Neural progenitor cell (in vitro differentiated cells): ENCODE data around the gene UACA. TPM values are rescaled to one million over a fixed set of nuclear protein-coding genes. Genes with fewer than 3 reads are reported as not detected.

Experiments used
- DNase-seq: peaks from one replicate; pipeline ENCODE4 v3.0.0-alpha.2; 2016; ENCODE audit warnings: low spot score
- H2AFZ ChIP-seq: fragments of 200-600 bp; sonication (generic); replicated peaks from 2 replicates; pipeline ENCODE4 v1.6.1; 2016; ENCODE audit warnings: antibody characterized with exemption
- H3F3A ChIP-seq: fragments of 200-600 bp; sonication (generic); 2 replicates; pipeline ENCODE4 v1.6.1; 2016; ENCODE audit warnings: antibody characterized with exemption, low read depth
- H3K27ac ChIP-seq: fragments of 200-600 bp; sonication (generic); 2 replicates; pipeline ENCODE4 v1.5.1; 2016; ENCODE audit warnings: mild to moderate bottlenecking
- H3K27me3 ChIP-seq: fragments of 200-600 bp; sonication (generic); 2 replicates; pipeline ENCODE4 v1.6.1; 2016; ENCODE audit warnings: mild to moderate bottlenecking, moderate library complexity
- H3K36me3 ChIP-seq: fragments of 200-600 bp; sonication (generic); 2 replicates; pipeline ENCODE4 v1.5.1; 2016
- H3K4me1 ChIP-seq: fragments of 200-600 bp; sonication (generic); 2 replicates; pipeline ENCODE4 v1.6.1; 2016; ENCODE audit warnings: mixed run types
- H3K4me2 ChIP-seq: fragments of 200-600 bp; sonication (generic); 2 replicates; pipeline ENCODE4 v1.6.1; 2016
- H3K4me3 ChIP-seq: fragments of 200-600 bp; sonication (generic); 2 replicates; pipeline ENCODE4 v1.5.1; 2016
- H3K79me2 ChIP-seq: fragments of 200-600 bp; sonication (generic); 2 replicates; pipeline ENCODE4 v1.6.1; 2016; ENCODE audit warnings: low read depth
- H3K9ac ChIP-seq: fragments of 200-600 bp; sonication (generic); 2 replicates; pipeline ENCODE4 v1.6.1; 2016
- H3K9me3 ChIP-seq: fragments of 200-600 bp; sonication (generic); 2 replicates; pipeline ENCODE4 v1.5.1; 2016; ENCODE audit warnings: low read depth
- H4K20me1 ChIP-seq: fragments of 200-600 bp; sonication (generic); 2 replicates; pipeline ENCODE4 v1.6.1; 2016; ENCODE audit warnings: low read depth
- H3K27ac Mint-ChIP-seq: 3 replicates; pipeline ENCODE4 v1.8.0; 2021; ENCODE audit warnings: mixed read lengths
- H3K27me3 Mint-ChIP-seq: 2 replicates; pipeline ENCODE4 v1.8.0; 2022; ENCODE audit warnings: low read depth, mild to moderate bottlenecking, inconsistent platforms, moderate library complexity, mixed read lengths; ENCODE audit not compliant: insufficient read depth
- H3K36me3 Mint-ChIP-seq: 3 replicates; pipeline ENCODE4 v1.8.0; 2021; ENCODE audit warnings: mixed read lengths
- H3K4me1 Mint-ChIP-seq: 3 replicates; pipeline ENCODE4 v1.8.0; 2021; ENCODE audit warnings: mixed read lengths
- H3K4me3 Mint-ChIP-seq: 3 replicates; pipeline ENCODE4 v1.8.0; 2021; ENCODE audit warnings: mild to moderate bottlenecking, moderate library complexity, mixed read lengths
- H3K9me3 Mint-ChIP-seq: 3 replicates; pipeline ENCODE4 v1.8.0; 2020; ENCODE audit warnings: mixed read lengths
- EZH2 ChIP-seq: fragments of 200-600 bp; sonication (generic); IDR thresholded peaks from 2 replicates; pipeline ENCODE4 v1.6.1; 2017; ENCODE audit warnings: antibody characterized with exemption, mild to moderate bottlenecking, moderate library complexity
- EZH2phosphoT487 ChIP-seq: fragments of 200-600 bp; sonication (generic); IDR thresholded peaks from 2 replicates; pipeline ENCODE4 v1.6.1; 2017; ENCODE audit warnings: antibody characterized with exemption
- total RNA-seq: library from RNA; depleted of rRNA; stranded (reverse); fragments of >200 nt; gene quantifications from 2 replicates; pipeline ENCODE4 v1.2.3, GENCODE V29; 2015; ENCODE audit warnings: low replicate concordance
- TF ChIP-seq, protein P1 (sequence below): fragments of 200-600 bp; sonication (generic); IDR thresholded peaks from 2 replicates; pipeline ENCODE4 v1.5.1; 2017; ENCODE audit warnings: antibody characterized with exemption, mild to moderate bottlenecking

The UACA gene
- total RNA-seq, 1 donor from 2014 or later, result 70.0 TPM

DNA sequence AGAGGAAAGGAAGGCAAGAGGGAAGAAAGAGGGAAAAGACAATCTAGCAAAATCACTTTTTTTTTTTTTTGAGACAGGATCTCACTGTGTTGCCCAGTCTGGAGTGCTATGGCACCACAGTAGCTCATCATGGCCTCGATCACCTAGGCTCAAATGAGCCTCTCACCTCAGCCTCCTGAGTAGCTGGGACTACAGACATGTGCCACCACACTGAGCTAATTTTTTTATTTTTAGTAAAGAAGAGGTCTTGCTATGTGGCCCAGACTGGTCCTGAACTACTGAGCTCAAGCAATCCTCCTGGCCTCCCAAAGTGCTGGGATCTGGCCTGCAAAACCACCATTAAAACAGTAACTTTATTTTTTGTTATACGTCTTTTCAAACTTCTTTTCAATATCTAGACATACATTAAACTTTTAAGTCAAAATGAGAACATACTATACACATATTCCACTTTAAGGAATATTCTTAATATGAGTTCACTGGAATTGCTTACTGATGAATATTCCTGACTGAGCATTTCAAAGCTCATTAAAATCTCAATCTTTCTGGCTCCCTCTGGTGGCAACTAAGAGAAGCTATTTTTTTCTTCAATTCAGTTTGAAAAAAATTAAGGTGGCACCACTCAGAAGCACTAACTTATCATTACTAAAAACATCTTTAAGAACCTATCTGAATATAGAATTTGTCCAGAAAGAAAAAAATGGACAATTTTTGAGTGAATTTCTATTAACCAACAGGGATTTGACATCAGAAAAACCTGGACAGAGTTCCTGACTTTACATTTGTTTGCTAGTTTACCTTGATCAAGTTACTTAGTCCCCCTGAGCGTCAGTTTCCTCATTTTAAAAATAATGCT lies 40.9 kb downstream of the UACA start:
- Histone ChIP-seq H3K27me3 (no peaks in the 10 kb centered on the region), H3K4me2 (no peak overlapping the region), H3K36me3 (no peaks in the 10 kb centered on the region), H3K9me3 (no peaks in the 10 kb centered on the region), H3K4me3 (no peak overlapping the region), H3K27ac (no peak overlapping the region), H3K9ac (no peak overlapping the region), H3F3A (no peaks in the 10 kb centered on the region), H3K79me2 (peaks cover 20% of the 10 kb centered on the region), H2AFZ (no peak overlapping the region), H4K20me1 (no peaks in the 10 kb centered on the region), H3K4me1 (peaks cover 14% of the 10 kb centered on the region)
- Mint-ChIP-seq H3K36me3 (no peaks in the 10 kb centered on the region), H3K4me1 (peaks cover 13% of the 10 kb centered on the region), H3K27me3 (no peaks in the 10 kb centered on the region), H3K27ac (no peak overlapping the region), H3K4me3 (no peak overlapping the region), H3K9me3 (no peaks in the 10 kb centered on the region)
- TF ChIP-seq, protein P1, sequence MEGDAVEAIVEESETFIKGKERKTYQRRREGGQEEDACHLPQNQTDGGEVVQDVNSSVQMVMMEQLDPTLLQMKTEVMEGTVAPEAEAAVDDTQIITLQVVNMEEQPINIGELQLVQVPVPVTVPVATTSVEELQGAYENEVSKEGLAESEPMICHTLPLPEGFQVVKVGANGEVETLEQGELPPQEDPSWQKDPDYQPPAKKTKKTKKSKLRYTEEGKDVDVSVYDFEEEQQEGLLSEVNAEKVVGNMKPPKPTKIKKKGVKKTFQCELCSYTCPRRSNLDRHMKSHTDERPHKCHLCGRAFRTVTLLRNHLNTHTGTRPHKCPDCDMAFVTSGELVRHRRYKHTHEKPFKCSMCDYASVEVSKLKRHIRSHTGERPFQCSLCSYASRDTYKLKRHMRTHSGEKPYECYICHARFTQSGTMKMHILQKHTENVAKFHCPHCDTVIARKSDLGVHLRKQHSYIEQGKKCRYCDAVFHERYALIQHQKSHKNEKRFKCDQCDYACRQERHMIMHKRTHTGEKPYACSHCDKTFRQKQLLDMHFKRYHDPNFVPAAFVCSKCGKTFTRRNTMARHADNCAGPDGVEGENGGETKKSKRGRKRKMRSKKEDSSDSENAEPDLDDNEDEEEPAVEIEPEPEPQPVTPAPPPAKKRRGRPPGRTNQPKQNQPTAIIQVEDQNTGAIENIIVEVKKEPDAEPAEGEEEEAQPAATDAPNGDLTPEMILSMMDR, result peak; percentile 85
- TF ChIP-seq EZH2 (no peak), EZH2phosphoT487 (no peak)
- peak; percentile 48 for DNase-seq

DNA sequence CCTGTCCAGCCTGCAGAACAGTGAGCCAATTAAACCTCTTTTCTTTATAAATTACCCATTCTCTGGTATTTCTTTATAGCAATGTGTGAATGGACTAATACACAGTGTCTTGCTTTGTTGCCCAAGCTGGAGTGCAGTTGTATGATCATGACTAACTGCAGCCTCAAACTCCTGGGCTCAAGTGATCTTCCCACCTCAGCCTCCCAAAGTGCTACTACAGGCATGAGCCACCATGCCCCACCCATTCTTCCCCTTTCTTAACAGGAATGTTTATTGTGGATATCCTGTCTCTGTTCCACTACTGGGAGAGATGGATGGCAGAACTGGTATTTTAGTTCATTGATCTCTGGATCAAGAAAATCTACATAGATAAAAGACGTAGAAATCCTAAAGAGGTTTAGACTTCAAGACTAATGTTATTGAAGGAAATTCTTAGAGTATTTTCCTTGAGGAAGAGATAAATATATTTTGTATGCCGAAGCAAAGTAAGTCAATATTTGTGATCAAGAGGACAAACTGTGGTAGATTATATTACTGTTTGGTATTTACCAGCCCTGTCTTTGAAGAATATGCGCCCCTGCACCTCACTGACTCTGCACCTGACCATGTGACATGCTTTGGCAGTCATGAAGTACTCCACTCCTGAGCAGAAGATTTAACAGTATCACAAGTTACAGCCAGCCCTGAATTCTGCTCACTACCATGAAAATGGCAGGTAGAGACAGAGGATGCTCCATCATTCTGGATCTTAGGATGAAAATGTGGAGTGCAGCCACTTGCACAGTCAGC lies 42.9 kb downstream of the UACA start:
- Histone ChIP-seq H3K27ac (no peak overlapping the region), H3K79me2 (peaks cover 15% of the 10 kb centered on the region), H3K4me3 (no peak overlapping the region), H3K9me3 (no peaks in the 10 kb centered on the region), H3K4me2 (no peak overlapping the region), H3K4me1 (no peaks in the 10 kb centered on the region), H2AFZ (no peak overlapping the region), H4K20me1 (no peaks in the 10 kb centered on the region), H3K27me3 (no peaks in the 10 kb centered on the region), H3K36me3 (no peaks in the 10 kb centered on the region), H3K9ac (no peak overlapping the region), H3F3A (no peaks in the 10 kb centered on the region)
- H3K27me3 Mint-ChIP-seq, result no peaks in the 10 kb centered on the region
- no peak for TF ChIP-seq EZH2
- TF ChIP-seq EZH2phosphoT487, result no peak
- TF ChIP-seq, protein P1, result no peak
- peaks cover 11% of the 10 kb centered on the region for H3K4me1 Mint-ChIP-seq
- no peaks in the 10 kb centered on the region for H3K9me3 Mint-ChIP-seq
- no peak overlapping the region for H3K4me3 Mint-ChIP-seq
- H3K27ac Mint-ChIP-seq, result no peak overlapping the region
- H3K36me3 Mint-ChIP-seq, result no peaks in the 10 kb centered on the region
- no peak for DNase-seq

DNA sequence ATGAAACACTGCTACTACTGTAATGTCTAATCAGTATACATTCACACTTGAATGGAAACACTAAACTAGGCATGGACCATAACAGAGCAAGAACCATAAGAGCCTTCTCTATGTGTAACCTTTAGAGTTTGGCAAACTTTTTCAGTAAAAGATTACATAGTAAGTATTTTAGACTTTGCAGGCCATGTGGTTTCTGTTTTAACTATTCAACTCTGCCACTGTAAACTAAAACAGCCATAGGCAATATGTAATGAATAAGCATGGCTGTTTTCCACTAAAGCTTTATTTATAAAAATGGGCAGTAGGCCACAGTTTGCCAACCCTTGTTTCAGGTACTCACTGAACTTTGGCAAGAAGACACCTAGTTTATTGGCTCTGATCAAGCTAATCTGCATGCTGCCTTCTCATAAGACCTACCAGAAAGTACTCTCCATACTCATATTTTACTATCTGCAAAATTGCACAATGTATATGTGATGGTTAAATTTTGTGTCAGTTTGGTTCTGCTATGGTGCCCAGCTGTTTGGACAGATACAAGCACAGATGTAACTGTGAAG lies 46.0 kb downstream of the UACA start:
- H3K79me2 ChIP-seq, result peaks cover 15% of the 10 kb centered on the region
- DNase-seq, result no peak
- Mint-ChIP-seq H3K27me3 (no peaks in the 10 kb centered on the region), H3K4me3 (no peak overlapping the region), H3K27ac (no peak overlapping the region), H3K36me3 (no peaks in the 10 kb centered on the region), H3K9me3 (no peaks in the 10 kb centered on the region), H3K4me1 (peaks cover 22% of the 10 kb centered on the region)
- TF ChIP-seq, protein P1, result no peak
- TF ChIP-seq EZH2phosphoT487, result no peak
- TF ChIP-seq EZH2, result no peak
- no peak overlapping the region for H3K4me2 ChIP-seq
- no peaks in the 10 kb centered on the region for H3K9me3 ChIP-seq
- no peaks in the 10 kb centered on the region for H3F3A ChIP-seq
- H3K9ac ChIP-seq, result no peak overlapping the region
- no peak overlapping the region for H2AFZ ChIP-seq
- H3K27me3 ChIP-seq, result no peaks in the 10 kb centered on the region
- peaks cover 16% of the 10 kb centered on the region for H3K4me1 ChIP-seq
- no peaks in the 10 kb centered on the region for H3K36me3 ChIP-seq
- H4K20me1 ChIP-seq, result no peaks in the 10 kb centered on the region
- H3K27ac ChIP-seq, result no peak overlapping the region
- H3K4me3 ChIP-seq, result no peak overlapping the region
